SU-DHL-6 (cell line): ENCODE measurements around the gene ZFP69B.

ENCODE experiments used
- CTCF ChIP-seq: fragments of 200-600 bp; sonication (generic); IDR thresholded peaks from one replicate; pipeline ENCODE4 v1.5.1; 2017; ENCODE audit warnings: antibody characterized with exemption, mild to moderate bottlenecking, low read length, moderate library complexity; ENCODE audit not compliant: insufficient read depth, poor library complexity, severe bottlenecking
- EZH2phosphoT487 ChIP-seq: fragments of 200-600 bp; sonication (generic), shearing (Covaris generic); conservative IDR thresholded peaks from 2 replicates; pipeline ENCODE4 v1.6.1; 2018; ENCODE audit warnings: mild to moderate bottlenecking, antibody characterized with exemption, low read length, moderate library complexity, mixed read lengths

GRCh38 chr1:40479156-40479555 lies 28.9 kb downstream of the ZFP69B start:
- no peak for TF ChIP-seq CTCF
- no peak for TF ChIP-seq EZH2phosphoT487
